ENCODE results near the gene AZIN2.

GRCh38 chr1:33143698-33144097 lies 62.7 kb downstream of the AZIN2 start:
- no peak for TF ChIP-seq FOXK2 (IDR thresholded peaks at IDR 0.05)
- no peak for TF ChIP-seq ARNT (IDR thresholded peaks at IDR 0.05)
